Activated CD8-positive, alpha-beta memory T cell treated with anti-CD3 and anti-CD28 coated beads, Interleukin-2, amount 50 U/mL, for 24 hours (primary cell): ENCODE data around the gene DUSP6.

ENCODE experiments used
- DNase-seq: peaks from one replicate; pipeline ENCODE4 v3.0.0-alpha.2; 2020; ENCODE audit errors: extremely low read depth

DUSP6 gene

DNA sequence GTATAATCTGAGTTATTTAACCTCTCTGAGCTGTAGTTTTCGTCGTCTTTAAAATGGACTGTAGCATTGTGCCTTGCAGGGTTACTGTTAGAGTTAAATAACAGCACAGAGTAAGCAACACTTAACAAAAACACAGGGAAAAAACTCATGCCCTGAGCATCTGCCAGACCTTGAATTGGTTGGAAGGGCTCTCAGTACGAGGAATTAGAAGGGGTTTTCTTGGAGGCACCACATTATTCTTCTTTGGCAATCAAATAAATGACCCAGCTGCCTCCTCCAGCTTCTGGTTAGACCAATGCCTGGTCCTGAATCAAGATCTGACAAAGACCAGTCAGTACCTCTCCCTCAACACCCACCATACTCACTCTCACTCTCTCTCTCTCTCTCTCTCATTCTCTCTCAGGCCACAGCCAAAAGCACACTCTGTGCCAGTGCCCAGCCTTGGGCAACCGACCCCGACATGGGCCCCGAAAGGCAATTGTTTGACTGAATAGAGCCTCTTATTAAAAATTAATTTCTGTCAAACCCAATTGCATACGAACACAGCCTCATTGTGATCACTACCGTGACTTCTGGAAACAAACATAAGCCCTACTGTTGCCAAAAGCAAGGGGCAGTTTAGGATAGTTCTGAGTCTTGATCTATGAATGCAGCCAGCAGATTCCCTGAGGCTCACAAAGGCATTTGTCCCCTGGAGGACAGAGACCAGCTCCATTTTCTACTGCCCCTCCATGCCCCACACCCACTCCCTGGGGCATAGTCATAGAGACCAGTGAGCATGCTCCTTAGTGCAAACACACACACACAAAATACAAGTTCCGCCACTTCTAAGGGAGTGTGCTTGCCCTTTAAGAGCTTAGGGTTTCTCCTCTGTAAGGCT is 23.9 kb downstream of the DUSP6 start:
- DNase-seq = no peak

DNA sequence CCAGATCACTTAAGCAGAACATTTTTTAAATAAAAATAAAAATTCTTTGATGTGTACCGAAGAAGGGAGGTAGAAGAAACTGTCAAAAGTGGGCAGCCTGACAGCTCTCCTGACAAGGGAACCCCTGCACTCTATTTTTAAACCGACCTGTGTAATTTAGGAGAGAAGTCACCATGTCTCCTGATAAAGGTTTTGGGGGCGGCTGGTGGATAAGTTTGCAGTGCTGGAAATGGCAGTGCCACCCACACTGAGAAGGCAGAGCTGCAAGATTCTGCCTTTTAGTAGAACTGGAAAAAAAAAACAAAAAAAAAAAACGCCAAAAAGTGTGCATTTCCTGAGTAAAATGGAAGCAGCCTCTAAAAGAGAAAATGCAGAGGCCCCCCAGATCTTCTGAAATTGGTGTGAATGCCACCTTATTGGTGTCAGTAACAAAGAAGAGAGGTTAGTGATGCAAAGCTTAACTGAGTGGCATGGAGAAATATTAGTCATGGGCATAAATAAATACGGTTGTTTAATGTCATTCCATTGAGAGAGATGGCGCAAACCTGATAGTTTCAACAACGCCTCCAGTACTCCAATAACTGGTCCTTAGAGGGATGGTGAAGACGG is 24.7 kb downstream of the DUSP6 start:
- no peak for DNase-seq

GRCh38 chr12:89326239-89327040 is 25.9 kb downstream of the DUSP6 start:
- DNase-seq = no peak

DNA sequence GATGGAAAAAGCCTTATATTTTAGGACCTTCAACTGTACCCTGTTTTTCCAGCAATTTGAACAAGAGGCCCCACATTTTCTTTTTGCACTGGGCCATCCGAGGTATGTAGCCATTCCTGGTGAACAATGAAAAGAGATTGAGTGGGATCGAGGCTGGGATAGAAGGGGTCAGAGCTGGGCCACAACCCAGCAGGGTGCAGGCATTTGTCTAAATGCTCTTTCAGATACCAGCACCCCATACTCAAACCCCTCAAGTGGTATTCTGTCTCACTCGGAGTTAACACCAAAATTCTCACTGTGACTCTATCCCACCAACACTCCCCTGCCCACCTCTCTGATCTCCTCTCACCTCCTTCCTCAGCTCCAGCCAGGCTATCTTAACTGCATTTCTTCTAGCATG is 26.8 kb downstream of the DUSP6 start:
- DNase-seq = no peak

- DNase-seq = no peak
Observed at GRCh38 chr12:89324437-89324836, 27.9 kb downstream of the DUSP6 start.

- DNase-seq = no peak
Observed at GRCh38 chr12:89323568-89324218, 28.6 kb downstream of the DUSP6 start.

GRCh38 chr12:89320735-89321134 is 31.6 kb downstream of the DUSP6 start:
- no peak for DNase-seq

GRCh38 chr12:89319606-89320005 is 32.7 kb downstream of the DUSP6 start:
- no peak for DNase-seq

- DNase-seq = no peak
Observed at GRCh38 chr12:89319122-89319521, 33.2 kb downstream of the DUSP6 start.

DNA sequence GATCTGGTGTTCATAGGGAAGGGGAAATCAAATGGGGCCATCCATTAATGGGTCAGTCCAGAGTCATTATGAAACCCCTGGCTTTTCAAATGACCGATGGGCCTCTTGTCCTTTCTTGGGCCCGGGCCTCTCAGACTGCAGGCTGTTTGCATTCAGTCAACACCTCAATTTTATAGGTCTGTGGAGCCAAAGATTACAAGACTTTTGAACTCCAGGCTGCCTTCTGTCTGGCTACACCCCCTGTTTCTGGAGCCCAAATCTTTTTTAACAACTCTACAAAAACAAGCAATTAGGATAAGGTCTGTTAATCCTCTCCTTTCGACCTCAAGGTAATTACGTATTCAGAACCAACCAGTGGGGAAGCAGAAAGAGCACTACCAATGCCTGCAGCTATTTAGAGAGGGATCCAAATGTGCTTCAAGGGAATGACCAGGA is 35.6 kb downstream of the DUSP6 start:
- no peak for DNase-seq

GRCh38 chr12:89314060-89314761 is 38.1 kb downstream of the DUSP6 start:
- no peak for DNase-seq

GRCh38 chr12:89311703-89312293 is 40.5 kb downstream of the DUSP6 start:
- no peak for DNase-seq

DNA sequence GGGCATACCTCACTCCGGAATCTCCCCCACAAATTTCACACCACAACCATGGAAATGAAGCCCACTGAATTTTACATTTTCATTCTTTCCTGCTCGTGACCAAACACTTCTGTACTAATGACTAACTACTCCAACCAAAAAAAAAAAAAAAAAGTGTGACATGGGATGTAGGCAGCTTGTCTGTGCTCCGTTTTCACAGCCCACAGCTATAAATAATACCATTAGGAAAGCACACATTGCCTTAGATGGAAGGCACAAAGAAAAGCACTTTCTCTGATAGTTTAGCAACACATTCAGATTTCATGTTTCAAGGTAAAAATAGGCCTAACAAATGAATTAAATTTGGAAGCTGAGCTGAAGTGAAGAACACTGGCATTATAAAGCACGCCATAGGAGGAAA is 42.5 kb downstream of the DUSP6 start:
- no peak for DNase-seq

DNA sequence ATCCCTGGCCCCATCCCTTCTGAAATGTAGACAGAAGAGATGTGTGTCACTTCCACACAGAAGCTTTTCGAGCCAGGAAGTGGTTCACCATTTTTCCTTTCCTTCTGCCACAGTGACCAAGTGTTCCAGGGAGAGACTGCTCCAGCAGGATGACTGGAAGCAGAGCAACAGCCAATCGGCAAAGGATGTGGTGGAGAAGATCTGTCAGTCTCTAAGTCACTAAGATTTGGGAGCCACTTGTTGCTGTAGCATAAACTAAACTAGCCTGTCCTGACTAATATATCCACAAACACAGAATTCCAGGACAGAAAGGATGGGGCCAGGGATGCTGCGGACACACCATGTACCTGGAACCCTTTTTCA is 42.9 kb downstream of the DUSP6 start:
- DNase-seq = no peak

DNA sequence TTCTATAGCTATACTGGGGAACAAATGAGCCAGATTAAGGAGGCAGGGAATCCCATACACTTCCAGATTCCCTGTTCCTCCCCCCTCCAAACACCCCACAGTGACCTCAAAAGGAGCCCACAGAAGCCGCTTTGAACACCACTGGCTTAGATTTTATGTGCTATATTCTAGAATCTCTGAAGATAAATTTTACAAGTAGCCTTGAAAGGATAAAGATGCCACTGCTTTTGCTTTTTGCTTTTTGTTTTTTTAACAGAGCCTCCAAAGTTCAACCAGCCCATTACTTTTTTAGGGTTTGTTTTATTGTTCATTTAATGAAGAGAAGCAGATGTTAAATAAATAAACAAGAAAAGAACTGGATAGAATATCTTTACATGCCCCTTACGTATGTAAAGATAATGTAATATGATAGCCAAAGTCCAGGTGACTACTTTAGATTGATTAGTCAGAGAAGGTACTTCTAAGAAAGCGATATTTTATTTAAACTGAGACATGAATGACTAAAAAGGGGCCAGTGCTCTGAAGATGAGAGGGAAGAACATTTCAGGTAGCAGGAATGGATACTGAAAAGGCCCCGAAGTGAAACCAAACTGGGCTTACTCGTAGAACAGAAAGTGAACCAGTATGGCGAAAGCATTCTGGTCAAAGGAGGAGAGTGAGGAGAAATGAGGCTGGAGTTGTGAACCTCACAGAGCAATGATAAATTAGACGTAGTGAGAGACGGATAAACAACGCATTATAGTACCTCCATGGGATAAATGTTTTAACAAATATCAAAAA is 44.6 kb downstream of the DUSP6 start:
- no peak for DNase-seq

DNA sequence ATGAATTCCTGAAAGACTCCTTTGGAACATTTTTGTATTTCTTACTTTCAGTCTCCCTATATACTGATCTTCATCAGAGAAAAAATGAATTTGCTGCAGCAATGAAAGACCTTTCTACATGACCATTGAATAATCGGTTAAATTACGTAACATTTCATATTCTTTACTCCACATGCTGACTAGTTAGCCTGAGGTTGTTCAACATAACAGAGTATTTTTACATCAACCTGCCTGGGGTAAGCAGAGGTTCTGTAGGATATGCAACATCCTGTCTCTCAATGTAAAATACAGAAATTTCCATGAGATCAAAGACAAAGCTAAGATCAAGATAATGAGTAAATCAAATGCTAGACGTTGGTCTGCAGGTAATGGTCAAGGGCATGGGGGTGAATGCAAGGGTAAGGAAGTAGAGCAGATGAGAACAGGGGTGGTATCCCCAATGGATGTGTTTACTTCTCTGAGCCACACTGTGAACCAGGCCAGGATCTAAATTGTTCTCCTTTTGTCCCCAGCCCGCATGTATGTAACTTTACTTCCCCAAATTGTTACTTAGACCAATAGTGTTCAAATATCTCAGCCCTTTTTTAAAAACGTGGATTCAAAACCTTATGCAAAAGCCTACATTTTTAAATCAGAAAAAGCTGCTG is 45.4 kb downstream of the DUSP6 start:
- no peak for DNase-seq

DNA sequence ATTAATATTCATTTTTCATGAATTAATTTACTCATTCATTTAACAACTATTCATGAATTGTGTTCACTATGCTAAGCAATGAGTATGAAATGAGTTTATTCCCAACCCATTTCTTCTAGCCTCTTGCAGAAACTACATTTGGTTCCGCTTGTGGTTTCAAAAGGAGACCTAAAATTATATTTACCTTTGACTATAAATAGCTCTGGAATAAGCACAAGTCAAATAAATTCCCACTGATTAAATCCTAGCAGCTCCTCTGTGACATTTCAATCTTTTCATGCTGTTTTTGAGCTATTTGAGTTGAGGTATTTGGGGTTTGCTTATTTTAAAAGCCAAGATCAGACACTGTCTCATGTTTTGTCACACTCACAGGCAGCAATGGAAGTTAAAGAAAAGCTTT is 46.9 kb downstream of the DUSP6 start:
- no peak for DNase-seq

DNA sequence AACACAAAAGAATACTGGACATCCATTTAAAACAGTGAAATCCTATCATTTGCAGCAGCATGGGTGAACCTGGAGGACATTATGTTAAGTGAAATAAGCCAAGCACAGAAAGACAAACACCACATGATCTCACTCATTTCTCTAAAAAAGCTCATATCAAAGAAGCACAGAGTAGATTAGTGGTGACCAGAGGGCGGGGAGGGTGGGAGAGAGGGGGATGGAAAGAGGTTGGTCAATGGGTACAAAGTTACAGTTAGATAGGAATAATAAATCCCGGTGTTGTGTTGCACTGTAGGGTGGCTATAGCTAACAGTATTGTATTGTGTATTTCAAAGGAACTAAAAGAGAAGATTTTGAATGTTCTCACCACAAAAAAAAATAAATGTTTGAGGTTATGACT is 52.4 kb downstream of the DUSP6 start:
- no peak for DNase-seq

DNA sequence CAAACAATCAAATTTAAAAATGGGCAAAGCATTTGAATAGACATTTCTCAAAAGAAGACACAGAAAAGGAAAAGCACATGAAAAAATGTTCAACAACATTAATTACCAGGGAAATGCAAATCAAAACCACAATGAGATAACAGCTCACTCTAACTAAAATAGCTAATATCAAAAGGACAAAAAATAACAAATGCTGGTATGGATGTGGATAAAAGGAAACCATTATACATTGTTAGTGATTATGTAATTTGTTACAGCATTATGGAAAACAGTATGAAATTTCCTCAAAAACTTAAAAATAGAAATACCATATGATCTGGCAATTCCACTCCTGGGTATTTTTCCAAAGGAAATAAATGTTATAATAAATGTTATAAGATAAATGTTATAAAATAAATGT is 52.9 kb downstream of the DUSP6 start:
- no peak for DNase-seq
